Endothelial cell (in vitro differentiated cells): ENCODE measurements around the gene AMIGO2. TPM values are rescaled to one million over a fixed set of nuclear protein-coding genes. Genes with fewer than 3 reads are reported as not detected.

ENCODE experiments used
- DNase-seq: peaks from one replicate; pipeline ENCODE4 v3.0.0; 2021; ENCODE audit warnings: low spot score
- H3K27ac Mint-ChIP-seq: one replicate; pipeline ENCODE4 v1.8.0; 2021; ENCODE audit warnings: mixed read lengths, inconsistent platforms; ENCODE audit not compliant: unreplicated experiment
- H3K27me3 Mint-ChIP-seq: one replicate; pipeline ENCODE4 v1.8.0; 2021; ENCODE audit warnings: mild to moderate bottlenecking, moderate library complexity, mixed read lengths, inconsistent platforms; ENCODE audit not compliant: unreplicated experiment
- H3K36me3 Mint-ChIP-seq: one replicate; pipeline ENCODE4 v1.8.0; 2021; ENCODE audit warnings: mild to moderate bottlenecking, low read depth, mixed read lengths, inconsistent platforms; ENCODE audit not compliant: unreplicated experiment
- H3K4me1 Mint-ChIP-seq: one replicate; pipeline ENCODE4 v1.8.0; 2021; ENCODE audit warnings: mild to moderate bottlenecking, mixed read lengths, inconsistent platforms; ENCODE audit not compliant: unreplicated experiment
- H3K4me3 Mint-ChIP-seq: one replicate; pipeline ENCODE4 v1.8.0; 2021; ENCODE audit warnings: mild to moderate bottlenecking, mixed read lengths, inconsistent platforms; ENCODE audit not compliant: unreplicated experiment
- H3K9me3 Mint-ChIP-seq: one replicate; pipeline ENCODE4 v1.8.0; 2021; ENCODE audit warnings: mixed read lengths, inconsistent platforms; ENCODE audit not compliant: unreplicated experiment
- CTCF ChIP-seq: fragments of 200-600 bp; sonication (generic); IDR thresholded peaks from one replicate; pipeline ENCODE4 v1.5.0; 2021; ENCODE audit warnings: antibody characterized with exemption; ENCODE audit not compliant: unreplicated experiment
- total RNA-seq: library from RNA; stranded (reverse); fragmentation: NEBNext Ultra II Directional; extraction: Animal tissue kit (Norgen Biotek cat#: 25700); gene quantifications from one replicate; pipeline ENCODE4 v1.2.1, GENCODE V29; 2021; ENCODE audit not compliant: unreplicated experiment

AMIGO2 gene
- total RNA-seq, 1 donor from 2014 or later, result 24.2 TPM

GRCh38 chr12:47041327-47041726, 38.4 kb downstream of the AMIGO2 start:
- Mint-ChIP-seq H3K27ac (no peak overlapping the region), H3K9me3 (no peaks in the 10 kb centered on the region), H3K27me3 (no peaks in the 10 kb centered on the region), H3K4me3 (no peak overlapping the region), H3K4me1 (no peaks in the 10 kb centered on the region), H3K36me3 (no peaks in the 10 kb centered on the region)
- no peak for TF ChIP-seq CTCF
- DNase-seq, result no peak

GRCh38 chr12:47039756-47040155, 40.0 kb downstream of the AMIGO2 start:
- Mint-ChIP-seq H3K4me3 (no peak overlapping the region), H3K4me1 (no peaks in the 10 kb centered on the region), H3K27ac (no peak overlapping the region), H3K27me3 (no peaks in the 10 kb centered on the region), H3K36me3 (no peaks in the 10 kb centered on the region), H3K9me3 (no peaks in the 10 kb centered on the region)
- DNase-seq, result no peak
- TF ChIP-seq CTCF, result no peak

GRCh38 chr12:47039079-47039478, 40.7 kb downstream of the AMIGO2 start:
- Mint-ChIP-seq H3K9me3 (no peaks in the 10 kb centered on the region), H3K27me3 (no peaks in the 10 kb centered on the region), H3K4me3 (no peak overlapping the region), H3K27ac (no peak overlapping the region), H3K4me1 (no peaks in the 10 kb centered on the region), H3K36me3 (no peaks in the 10 kb centered on the region)
- TF ChIP-seq CTCF, result no peak
- no peak for DNase-seq

- Mint-ChIP-seq H3K36me3 (no peaks in the 10 kb centered on the region), H3K4me3 (no peak overlapping the region), H3K27me3 (no peaks in the 10 kb centered on the region), H3K4me1 (no peaks in the 10 kb centered on the region), H3K27ac (no peak overlapping the region), H3K9me3 (no peaks in the 10 kb centered on the region)
- TF ChIP-seq CTCF, result no peak
- DNase-seq, result no peak
These were observed 41.5 kb downstream of the AMIGO2 start for GRCh38 chr12:47038270-47038748.

GRCh38 chr12:47035484-47035883, 44.3 kb downstream of the AMIGO2 start:
- no peaks in the 10 kb centered on the region for H3K4me1 Mint-ChIP-seq
- no peak for DNase-seq
- no peaks in the 10 kb centered on the region for H3K36me3 Mint-ChIP-seq
- no peak overlapping the region for H3K4me3 Mint-ChIP-seq
- no peak for TF ChIP-seq CTCF
- H3K27me3 Mint-ChIP-seq, result no peaks in the 10 kb centered on the region
- H3K27ac Mint-ChIP-seq, result no peak overlapping the region
- H3K9me3 Mint-ChIP-seq, result no peaks in the 10 kb centered on the region
